Measurements from ENCODE around the gene PLXNA4.

- no peak for TF ChIP-seq CTCF (IDR thresholded peaks at IDR 0.05)
- TF ChIP-seq RELA (CRISPR knock-in tag; IDR thresholded peaks at IDR 0.05; ENCODE audit: borderline replicate concordance): no peak
- TF ChIP-seq ZNF423 (CRISPR knock-in tag; IDR thresholded peaks at IDR 0.05): no peak
These were observed 187.6 kb downstream of the PLXNA4 start for GRCh38 chr7:132388688-132389087.

All from WTC11 (cell line).